ENCODE data around the gene ADAM29.
"Not testable (repeated sequence)": the region's sequence is repeated elsewhere in the genome, so short reads cannot be mapped to it uniquely, and the experiment has no call there.

Gene ADAM29

GRCh38 chr4:174918058-174918457, at the start of gene ADAM29:
Gene ADAM29, plus strand, starts transcription at chr4:174918358. Its CDS starts 57,168 bp downstream, at chr4:174975526.
- no peak for DNase-seq

GRCh38 chr4:174869339-174869738, 48.8 kb upstream of the ADAM29 start:
- no peak for DNase-seq

- DNase-seq: no peak
These were observed 47.8 kb upstream of the ADAM29 start for GRCh38 chr4:174870311-174870710.

- DNase-seq: no peak
These were observed 46.8 kb upstream of the ADAM29 start for GRCh38 chr4:174871407-174871806.

GRCh38 chr4:174873146-174873545, 45.0 kb upstream of the ADAM29 start:
- DNase-seq: not testable (repeated sequence)

- no peak for DNase-seq
These were observed 44.2 kb upstream of the ADAM29 start for GRCh38 chr4:174873931-174874330.

- DNase-seq: no peak
These were observed 43.3 kb upstream of the ADAM29 start for GRCh38 chr4:174874898-174875297.

GRCh38 chr4:174880001-174880400, 38.2 kb upstream of the ADAM29 start:
- DNase-seq: no peak

GRCh38 chr4:174882317-174882992, 35.7 kb upstream of the ADAM29 start:
- no peak for DNase-seq

GRCh38 chr4:174907508-174907907, 10.7 kb upstream of the ADAM29 start:
- no peak for DNase-seq

- no peak for DNase-seq
These were observed 7.9 kb upstream of the ADAM29 start for GRCh38 chr4:174910271-174910670.

GRCh38 chr4:174912919-174913543, 5.1 kb upstream of the ADAM29 start:
- DNase-seq: no peak

- no peak for DNase-seq
These were observed 1.8 kb downstream of the ADAM29 start for GRCh38 chr4:174919886-174920423.

- no peak for DNase-seq
These were observed 8.8 kb downstream of the ADAM29 start for GRCh38 chr4:174926958-174927357.

- no peak for DNase-seq
These were observed 10.0 kb downstream of the ADAM29 start for GRCh38 chr4:174928174-174928573.

GRCh38 chr4:174928575-174929253, 10.6 kb downstream of the ADAM29 start:
- no peak for DNase-seq

GRCh38 chr4:174929346-174929745, 11.2 kb downstream of the ADAM29 start:
- no peak for DNase-seq

- no peak for DNase-seq
These were observed 12.7 kb downstream of the ADAM29 start for GRCh38 chr4:174930895-174931294.

- no peak for DNase-seq
These were observed 14.9 kb downstream of the ADAM29 start for GRCh38 chr4:174933083-174933482.

- DNase-seq: no peak
These were observed 16.2 kb downstream of the ADAM29 start for GRCh38 chr4:174934360-174934759.

- DNase-seq: no peak
These were observed 17.4 kb downstream of the ADAM29 start for GRCh38 chr4:174935607-174936006.

- DNase-seq: no peak
These were observed 21.8 kb downstream of the ADAM29 start for GRCh38 chr4:174940002-174940401.

- DNase-seq: no peak
These were observed 28.1 kb downstream of the ADAM29 start for GRCh38 chr4:174946246-174946645.

GRCh38 chr4:174948826-174949225, 30.7 kb downstream of the ADAM29 start:
- no peak for DNase-seq
